GM23248 (cell line): ENCODE results near the gene RNF14.

Source experiments
- EZH2 ChIP-seq: fragments of 200-600 bp; sonication (generic); IDR thresholded peaks from 2 replicates; pipeline ENCODE4 v1.6.1; 2018; ENCODE audit warnings: antibody characterized with exemption, mild to moderate bottlenecking; ENCODE audit not compliant: insufficient read depth, poor library complexity, severe bottlenecking
- EZH2phosphoT487 ChIP-seq: fragments of 200-600 bp; sonication (generic); IDR thresholded peaks from 2 replicates; pipeline ENCODE4 v1.6.1; 2018; ENCODE audit warnings: antibody characterized with exemption, moderate library complexity, mild to moderate bottlenecking, low read depth; ENCODE audit not compliant: insufficient read depth

DNA sequence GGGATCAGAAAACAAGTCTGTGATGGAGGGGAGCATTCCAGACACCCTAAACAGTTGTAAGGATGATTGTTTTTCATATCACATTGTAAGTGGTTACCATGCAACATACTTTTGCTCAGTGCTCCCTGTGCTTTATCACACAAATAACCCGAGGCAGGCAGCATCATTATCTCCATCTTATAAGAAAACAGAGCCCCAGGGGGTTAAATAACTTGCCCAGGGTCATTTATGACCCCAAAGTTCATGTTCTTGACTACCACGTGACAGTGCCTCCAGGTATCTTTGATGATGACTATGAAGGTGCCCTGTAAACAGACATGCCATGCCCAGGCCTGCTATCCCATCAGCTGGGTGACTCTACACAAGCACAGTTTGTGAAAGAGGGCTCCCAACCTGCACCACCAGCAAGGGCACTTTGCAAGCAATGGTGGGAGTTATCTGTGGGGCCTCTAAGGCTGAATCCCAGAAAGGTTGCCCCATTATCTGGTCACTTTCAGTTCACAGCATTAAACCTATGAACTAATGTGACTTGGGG, 34.4 kb downstream of the RNF14 start:
- TF ChIP-seq EZH2phosphoT487 (no peak), EZH2 (no peak)
